GM12878 (cell line): Measurements from ENCODE around the gene MUC20.

Experiments used
- CTCF ChIP-seq, 3 experiments: IDR thresholded peaks in 2 of 3; conservative IDR thresholded peaks in 1 of 3; 2 replicates each; pipeline ENCODE4 v1.5.1; 2011; ENCODE audit warnings: low read depth in 3 of 3, low read length in 3 of 3, mild to moderate bottlenecking in 3 of 3, control low read depth in 2 of 3, moderate library complexity in 2 of 3, inconsistent platforms in 1 of 3, mixed read lengths in 1 of 3; ENCODE audit not compliant: control insufficient read depth in 2 of 3, insufficient read depth in 1 of 3; ENCODE audit errors: extremely low read depth in 1 of 3
- EP300 ChIP-seq, 2 experiments: fragments of 150-350 bp in 1 of 2; IDR thresholded peaks; 2 replicates each; pipeline ENCODE4 v1.6.1; 2011 to 2012; ENCODE audit warnings: low read depth in 2 of 2, low read length in 2 of 2, borderline replicate concordance in 1 of 2, improper control_type of control experiment in 1 of 2, inconsistent platforms in 1 of 2; ENCODE audit not compliant: control insufficient read depth in 1 of 2
- EZH2 ChIP-seq: IDR thresholded peaks from 2 replicates; pipeline ENCODE4 v1.6.1; 2012; ENCODE audit warnings: low read depth, mild to moderate bottlenecking, control low read depth, inconsistent platforms, low read length, borderline replicate concordance; ENCODE audit not compliant: control insufficient read depth
- GABPA ChIP-seq: IDR thresholded peaks from 2 replicates; pipeline ENCODE4 v1.6.1; 2014; ENCODE audit warnings: antibody characterized with exemption, low read depth, mild to moderate bottlenecking, inconsistent platforms
- POLR2A ChIP-seq: IDR thresholded peaks from 2 replicates; pipeline ENCODE4 v1.6.1; 2011; ENCODE audit warnings: low read depth, mild to moderate bottlenecking, low read length
- USF2 ChIP-seq: IDR thresholded peaks from 2 replicates; pipeline ENCODE4 v1.6.1; 2011; ENCODE audit warnings: low read depth, low read length, improper control_type of control experiment, borderline replicate concordance

- TF ChIP-seq EZH2 (no peak), CTCF (IDR thresholded peaks at IDR 0.05 in 2 of 3, conservative IDR thresholded peaks at IDR 0.05 in 1 of 3; ENCODE audit: control insufficient read depth in 2 of 3, extremely low read depth in 1 of 3, insufficient read depth in 1 of 3, low read depth in 3 of 3, low read length in 3 of 3) (no peak), EP300 (IDR thresholded peaks at IDR 0.05; ENCODE audit: borderline replicate concordance in 1 of 2, control insufficient read depth in 1 of 2, low read depth in 2 of 2, low read length in 2 of 2) (no peak), GABPA (no peak), USF2 (no peak), POLR2A (no peak)
Measured at GRCh38 chr3:195690951-195691350, 29.8 kb upstream of the MUC20 start.
